Peyer's patch (tissue), 4 donors: ENCODE measurements around the gene USP6. TPM values are rescaled to one million over a fixed set of nuclear protein-coding genes. Genes with fewer than 3 reads are reported as not detected.
"Not testable (repeated sequence)": the region's sequence is repeated elsewhere in the genome, so short reads cannot be mapped to it uniquely, and the experiment has no call there.

Experiments used
- DNase-seq, 3 donors: peaks; one replicate each; pipeline ENCODE4 v3.0.0-alpha.2; 2017 to 2019
- H3K27ac ChIP-seq, 4 donors: fragments of 200-600 bp; sonication (generic); one replicate each; pipeline ENCODE4 v1.5.1; 2016 to 2019
- H3K27me3 ChIP-seq, 2 donors: fragments of 200-600 bp; sonication (generic); one replicate each; pipeline ENCODE4 v1.5.1; 2019
- H3K36me3 ChIP-seq, 3 donors: fragments of 200-600 bp; sonication (generic); one replicate each; pipeline ENCODE4 v1.5.1; 2016 to 2019
- H3K4me1 ChIP-seq, 4 donors: fragments of 200-600 bp; sonication (generic); one replicate each; pipeline ENCODE4 v1.5.1; 2016 to 2019
- H3K4me3 ChIP-seq, 4 donors: fragments of 200-600 bp; sonication (generic); 1 replicate in 3 of 4; 2 replicates in 1 of 4; pipeline ENCODE4 v1.5.1; 2016 to 2019; ENCODE audit warnings: mild to moderate bottlenecking in 1 of 4
- H3K9me3 ChIP-seq, 4 donors: fragments of 200-600 bp; sonication (generic); one replicate each; pipeline ENCODE4 v1.5.1; 2016 to 2019; ENCODE audit warnings: mild to moderate bottlenecking in 1 of 4
- POLR2A ChIP-seq, 2 donors: fragments of 450-650 bp; IDR thresholded peaks; one replicate each; pipeline ENCODE4 v1.5.1; 2017; ENCODE audit warnings: antibody characterized with exemption in 2 of 2, mild to moderate bottlenecking in 2 of 2, moderate library complexity in 2 of 2
- total RNA-seq, 4 donors: library from RNA; depleted of rRNA; stranded (reverse); fragments of >200 nt; gene quantifications; one replicate each; pipeline ENCODE4 v1.1.0, GENCODE V29; 2016
- TF ChIP-seq, protein P1 (sequence below), 6 experiments: fragments of 450-650 bp in 4 of 6; fragments of 200-600 bp in 2 of 6; sonication (generic) in 1 of 6; IDR thresholded peaks; one replicate each; pipeline ENCODE4 v1.5.1; 2017 to 2019; ENCODE audit warnings: antibody characterized with exemption in 6 of 6, mild to moderate bottlenecking in 3 of 6, moderate library complexity in 1 of 6

Gene USP6
- total RNA-seq, 4 donors from 2014 or later: under 0.01 to 0.18 TPM; not detected in 2

DNA sequence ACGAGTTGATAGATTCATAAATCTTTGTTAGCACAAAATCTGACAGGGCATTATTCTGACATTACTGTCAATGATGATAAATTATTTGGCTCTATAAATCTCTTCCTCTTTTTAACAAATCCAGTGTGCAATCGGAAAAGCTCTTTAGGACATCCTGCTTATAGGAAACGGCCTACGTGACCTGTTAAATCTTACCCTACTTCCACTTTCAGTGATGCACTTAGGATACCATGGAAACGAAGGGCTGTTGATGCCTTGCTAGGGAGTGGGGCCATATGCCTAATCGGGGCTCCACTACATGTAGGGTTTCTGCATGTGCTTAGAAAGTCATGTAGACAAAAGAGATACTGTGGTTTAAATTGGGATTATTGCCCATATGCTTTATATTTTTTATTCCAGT is 48.6 kb downstream of the USP6 start:
- Histone ChIP-seq H3K9me3 (no peaks in the 10 kb centered on the region), H3K4me1 (no peaks in the 10 kb centered on the region)
- no peak for TF ChIP-seq POLR2A (IDR thresholded peaks at IDR 0.05)
- TF ChIP-seq, protein P1, sequence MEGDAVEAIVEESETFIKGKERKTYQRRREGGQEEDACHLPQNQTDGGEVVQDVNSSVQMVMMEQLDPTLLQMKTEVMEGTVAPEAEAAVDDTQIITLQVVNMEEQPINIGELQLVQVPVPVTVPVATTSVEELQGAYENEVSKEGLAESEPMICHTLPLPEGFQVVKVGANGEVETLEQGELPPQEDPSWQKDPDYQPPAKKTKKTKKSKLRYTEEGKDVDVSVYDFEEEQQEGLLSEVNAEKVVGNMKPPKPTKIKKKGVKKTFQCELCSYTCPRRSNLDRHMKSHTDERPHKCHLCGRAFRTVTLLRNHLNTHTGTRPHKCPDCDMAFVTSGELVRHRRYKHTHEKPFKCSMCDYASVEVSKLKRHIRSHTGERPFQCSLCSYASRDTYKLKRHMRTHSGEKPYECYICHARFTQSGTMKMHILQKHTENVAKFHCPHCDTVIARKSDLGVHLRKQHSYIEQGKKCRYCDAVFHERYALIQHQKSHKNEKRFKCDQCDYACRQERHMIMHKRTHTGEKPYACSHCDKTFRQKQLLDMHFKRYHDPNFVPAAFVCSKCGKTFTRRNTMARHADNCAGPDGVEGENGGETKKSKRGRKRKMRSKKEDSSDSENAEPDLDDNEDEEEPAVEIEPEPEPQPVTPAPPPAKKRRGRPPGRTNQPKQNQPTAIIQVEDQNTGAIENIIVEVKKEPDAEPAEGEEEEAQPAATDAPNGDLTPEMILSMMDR (IDR thresholded peaks at IDR 0.05): no peak

DNA sequence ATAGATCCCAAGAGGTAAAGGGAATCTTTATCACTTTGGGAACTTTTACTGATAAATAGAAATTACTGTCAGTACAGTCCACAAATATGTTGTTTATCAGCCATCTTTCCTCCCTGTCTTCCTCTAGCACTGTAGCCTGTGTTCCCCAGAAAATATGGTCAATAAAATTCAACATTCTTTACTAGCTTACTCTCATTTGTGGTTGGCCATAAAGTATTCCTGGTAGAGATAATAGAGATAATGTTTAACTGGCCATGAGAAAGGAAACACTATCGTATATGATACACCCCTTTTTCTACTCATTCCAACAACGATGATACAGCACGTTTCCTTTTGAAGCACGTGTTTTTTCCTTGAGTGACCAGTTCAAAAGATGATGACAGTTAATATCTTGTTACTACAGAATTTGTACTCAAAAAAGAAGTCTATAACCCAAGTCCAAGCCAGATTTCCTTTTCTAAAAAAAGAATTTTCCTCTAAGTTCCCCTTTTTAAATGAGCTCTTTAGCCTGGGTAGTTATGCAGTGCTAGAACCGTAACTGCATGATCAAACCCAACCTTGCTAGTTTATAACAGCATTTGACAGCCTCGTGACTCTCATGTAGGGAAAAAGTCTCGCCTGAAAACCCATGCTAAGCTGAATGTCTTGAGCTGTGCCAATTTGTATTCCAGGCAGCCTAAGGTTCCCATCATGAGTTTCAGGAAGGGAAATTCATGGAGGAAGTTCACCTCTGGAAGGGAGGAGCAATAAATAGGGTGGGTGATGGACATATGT is 50.1 kb downstream of the USP6 start:
- not testable (repeated sequence) for H3K27me3 ChIP-seq, DNase-seq, H3K27ac ChIP-seq, H3K9me3 ChIP-seq, H3K4me1 ChIP-seq, H3K4me3 ChIP-seq, H3K36me3 ChIP-seq

More for the DNA sequence above, 48.6 kb downstream of the USP6 start:
- no peak for DNase-seq
- Histone ChIP-seq H3K4me3 (no peak overlapping the region), H3K36me3 (no peaks in the 10 kb centered on the region), H3K27me3 (no peaks in the 10 kb centered on the region), H3K27ac (no peak overlapping the region)

DNA sequence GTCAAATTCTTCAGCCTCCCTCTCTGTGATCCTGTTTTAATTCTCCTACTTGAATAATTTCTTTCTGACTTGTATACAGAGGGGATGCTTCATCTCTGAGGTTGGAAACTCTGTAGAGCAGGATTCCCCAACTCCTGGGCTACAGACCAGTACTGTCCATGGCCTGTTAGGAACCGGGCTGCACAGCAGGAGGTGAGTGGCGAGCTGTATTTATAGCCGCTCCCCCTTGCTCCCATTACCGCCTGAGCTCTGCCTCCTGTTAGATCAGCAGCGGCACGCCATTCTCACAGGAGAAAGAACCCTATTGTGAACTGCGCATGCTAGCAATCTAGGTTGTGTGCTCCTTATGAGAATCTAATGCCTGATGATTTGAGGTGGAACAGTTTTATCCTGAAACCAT is 59.2 kb downstream of the USP6 start:
- not testable (repeated sequence) for H3K27ac ChIP-seq, DNase-seq
- peaks cover 0 to 42% (median 9%) of the 10 kb centered on the region in 4 donors for H3K9me3 ChIP-seq

GRCh38 chr17:5179003-5179402 is 63.2 kb downstream of the USP6 start:
- H3K27ac ChIP-seq: no peak overlapping the region
- DNase-seq: no peak
- H3K9me3 ChIP-seq: peaks cover 0 to 82% (median 33%) of the 10 kb centered on the region in 4 donors
- no peak for TF ChIP-seq POLR2A (IDR thresholded peaks at IDR 0.05)
- TF ChIP-seq, protein P1 (IDR thresholded peaks at IDR 0.05): no peak
- H3K27me3 ChIP-seq: no peaks in the 10 kb centered on the region
- H3K4me1 ChIP-seq: no peaks in the 10 kb centered on the region
- no peak overlapping the region for H3K4me3 ChIP-seq
- H3K36me3 ChIP-seq: peaks cover 0 to 17% (median 0%) of the 10 kb centered on the region in 3 donors

More for the DNA sequence above, 59.2 kb downstream of the USP6 start:
- not testable (repeated sequence) for H3K4me1 ChIP-seq, H3K4me3 ChIP-seq, H3K27me3 ChIP-seq
- peaks cover 0 to 13% (median 0%) of the 10 kb centered on the region in 3 donors for H3K36me3 ChIP-seq

DNA sequence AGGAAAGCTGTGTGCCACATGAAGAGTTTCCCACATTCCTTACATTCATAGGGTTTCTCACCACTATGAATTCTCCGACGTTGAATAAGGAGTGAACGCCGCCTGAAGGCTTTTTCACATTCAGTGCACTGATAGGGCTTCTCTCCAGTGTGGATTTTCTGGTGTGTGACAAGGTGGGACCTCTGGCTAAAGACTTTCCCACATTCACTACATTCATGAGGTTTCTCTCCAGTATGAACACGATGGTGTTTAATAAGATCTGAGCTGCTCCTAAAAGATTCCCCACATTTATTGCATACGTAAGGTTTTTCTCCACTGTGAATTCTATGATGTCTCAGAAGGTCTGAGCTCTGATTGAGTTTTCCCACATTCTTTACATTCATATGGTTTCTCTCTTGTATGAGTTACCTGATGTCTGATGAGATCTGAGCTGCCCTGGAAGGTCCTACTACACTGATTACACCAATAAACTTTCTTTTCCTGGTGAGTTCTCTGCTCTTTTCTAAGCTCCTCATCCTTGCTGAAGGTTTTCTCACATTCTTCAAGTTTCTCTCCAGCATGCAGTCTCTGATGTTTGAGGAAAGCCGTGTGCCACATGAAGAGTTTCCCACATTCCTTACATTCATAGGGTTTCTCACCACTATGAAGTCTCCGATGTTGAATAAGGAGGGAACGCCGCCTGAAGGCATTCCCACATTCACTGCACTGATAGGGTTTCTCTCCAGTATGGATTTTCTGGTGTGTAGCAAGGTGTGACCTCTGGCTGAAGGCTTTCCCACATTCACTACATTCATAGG is 65.9 kb downstream of the USP6 start:
- Histone ChIP-seq H3K9me3 (peaks cover 0 to 91% (median 44%) of the 10 kb centered on the region in 4 donors), H3K4me1 (no peaks in the 10 kb centered on the region), H3K27ac (no peak overlapping the region), H3K36me3 (peaks cover 0 to 8% (median 0%) of the 10 kb centered on the region in 3 donors), H3K27me3 (no peaks in the 10 kb centered on the region), H3K4me3 (no peak overlapping the region)
- no peak for DNase-seq
- TF ChIP-seq, protein P1 (IDR thresholded peaks at IDR 0.05): no peak
- TF ChIP-seq POLR2A (IDR thresholded peaks at IDR 0.05): no peak

- DNase-seq: no peak
- Histone ChIP-seq H3K27me3 (no peaks in the 10 kb centered on the region), H3K36me3 (peaks cover 0 to 14% (median 0%) of the 10 kb centered on the region in 3 donors), H3K9me3 (peaks cover 0 to 90% (median 46%) of the 10 kb centered on the region in 4 donors), H3K4me1 (no peaks in the 10 kb centered on the region), H3K4me3 (no peak overlapping the region), H3K27ac (no peak overlapping the region)
- TF ChIP-seq, protein P1 (IDR thresholded peaks at IDR 0.05): no peak
- no peak for TF ChIP-seq POLR2A (IDR thresholded peaks at IDR 0.05)
Measured at GRCh38 chr17:5182597-5183409, 67.0 kb downstream of the USP6 start.
